Stimulated activated CD4-positive, alpha-beta T cell treated with anti-CD3 and anti-CD28 coated beads, Interleukin-1b, Interleukin-23, amount 100 ng/mL, for 24 hours (primary cell): ENCODE measurements around the gene AFF3.

Experiments used
- DNase-seq, 4 experiments: peaks; one replicate each; pipeline ENCODE4 v3.0.0-alpha.2; 2020; ENCODE audit warnings: low read depth in 4 of 4, low spot score in 1 of 4

AFF3 gene

DNA sequence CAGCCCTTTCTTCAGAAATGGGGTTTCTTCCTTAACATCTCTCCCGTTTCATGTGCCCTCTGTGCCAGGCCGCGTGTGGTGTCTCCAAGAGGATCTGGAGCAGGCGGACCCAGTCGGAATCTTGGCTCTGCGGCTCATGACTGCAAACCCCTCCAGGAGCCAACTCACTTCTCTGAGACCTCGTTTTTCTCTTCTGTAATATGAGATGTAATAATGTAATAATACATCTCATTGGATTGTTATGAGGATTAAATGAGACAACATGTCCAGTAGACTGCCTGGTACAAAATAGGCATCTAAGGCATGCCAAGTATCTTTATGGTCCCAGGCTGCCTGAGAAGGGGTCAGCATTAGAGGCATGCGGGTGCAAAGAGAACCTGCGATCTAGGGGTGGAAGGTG, 431.2 kb downstream of the AFF3 start:
- no peak for DNase-seq

DNA sequence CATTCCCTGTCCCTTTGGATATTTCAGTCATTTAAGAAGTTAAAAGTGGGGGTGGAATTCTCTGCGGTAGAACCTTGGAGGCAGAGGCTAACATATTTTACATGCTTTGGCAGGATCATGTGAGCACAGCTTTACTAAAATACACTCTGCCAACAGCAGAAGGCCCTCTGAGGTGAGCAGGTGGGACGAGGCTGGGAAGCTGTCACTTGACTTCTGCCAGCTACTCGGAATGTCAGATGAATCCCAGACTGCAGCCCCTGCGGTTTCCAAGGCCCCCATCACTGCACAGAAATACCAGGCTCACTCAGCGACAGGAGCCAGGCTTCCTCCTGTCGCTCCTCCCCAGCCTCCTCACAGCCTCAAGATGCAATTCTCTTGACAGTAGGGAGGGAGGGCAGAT, 431.7 kb downstream of the AFF3 start:
- DNase-seq = no peak

DNA sequence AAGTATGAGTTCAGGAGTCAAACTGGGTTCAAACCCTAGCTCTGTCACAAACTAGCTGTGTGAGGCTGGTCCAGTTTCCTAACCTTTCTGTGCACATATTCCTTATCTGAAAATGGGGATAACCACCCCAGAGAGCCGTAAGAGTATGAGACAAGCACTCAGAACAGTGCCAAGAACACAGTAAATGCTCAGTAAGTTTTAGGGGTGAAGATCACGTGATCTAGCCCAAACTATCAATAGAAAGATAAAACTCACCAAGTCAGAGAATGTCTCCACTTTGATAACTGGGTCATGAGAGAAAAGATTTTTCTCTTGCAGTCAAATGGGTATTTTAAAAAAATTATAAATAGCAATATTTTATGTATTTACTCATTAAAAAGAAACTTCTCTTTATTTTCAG, 433.2 kb downstream of the AFF3 start:
- no peak for DNase-seq

DNA sequence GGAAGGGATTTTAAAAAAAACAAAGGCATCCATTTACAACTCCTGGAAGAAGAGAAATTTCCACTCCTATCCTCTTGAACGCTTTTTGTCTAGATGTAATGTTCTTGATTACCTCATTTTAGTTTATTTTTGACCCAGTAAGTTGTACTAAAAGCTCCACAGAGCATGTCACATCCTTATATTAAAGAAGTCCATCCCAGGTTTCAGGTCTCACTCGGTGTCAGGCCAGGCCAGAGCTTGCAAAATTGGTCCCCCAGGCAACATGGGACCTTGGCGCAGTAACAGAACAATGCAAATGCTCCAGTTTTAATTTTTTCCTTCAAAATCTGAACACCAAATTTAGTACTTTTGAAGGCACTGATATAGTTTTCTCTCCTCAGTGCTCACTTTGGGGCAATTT, 434.2 kb downstream of the AFF3 start:
- no peak for DNase-seq

DNA sequence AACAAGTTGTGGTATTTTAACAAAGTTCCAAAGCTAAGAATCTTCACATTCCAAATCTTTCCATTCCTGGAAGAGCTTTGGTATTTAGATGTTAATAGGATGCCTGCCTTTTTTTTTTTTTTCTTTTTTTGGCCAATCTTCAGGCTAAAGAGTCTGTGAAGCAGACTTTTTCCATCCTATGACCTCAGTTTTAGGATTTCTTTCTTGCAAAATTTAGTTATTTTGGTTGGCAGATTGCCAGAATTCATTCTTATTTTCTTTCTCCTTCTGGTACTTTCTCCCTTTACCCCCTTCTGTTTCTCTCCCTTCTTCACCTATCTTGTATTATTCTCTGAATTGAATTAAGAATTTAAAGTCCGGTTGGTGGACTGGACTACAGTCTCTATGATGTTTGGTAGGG, 434.8 kb downstream of the AFF3 start:
- no peak for DNase-seq

DNA sequence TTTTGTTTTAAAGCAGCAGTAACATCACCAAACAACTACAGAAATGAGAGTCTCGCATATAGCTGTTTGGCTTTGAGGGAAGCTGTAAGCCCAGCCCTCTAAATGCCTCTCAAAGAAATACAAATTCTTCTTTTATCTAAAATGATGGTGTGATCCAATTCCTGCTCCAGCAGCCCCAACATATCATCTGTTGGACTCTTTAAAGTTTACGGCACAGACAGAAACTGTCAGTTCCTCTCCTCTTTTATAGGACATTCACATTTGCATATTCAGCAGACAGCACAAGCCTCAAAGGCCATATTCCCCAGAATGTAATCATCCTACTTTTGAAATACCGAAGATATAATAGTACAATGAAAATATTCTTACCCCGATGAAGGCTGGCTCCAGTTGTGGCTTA, 435.7 kb downstream of the AFF3 start:
- DNase-seq = no peak

DNA sequence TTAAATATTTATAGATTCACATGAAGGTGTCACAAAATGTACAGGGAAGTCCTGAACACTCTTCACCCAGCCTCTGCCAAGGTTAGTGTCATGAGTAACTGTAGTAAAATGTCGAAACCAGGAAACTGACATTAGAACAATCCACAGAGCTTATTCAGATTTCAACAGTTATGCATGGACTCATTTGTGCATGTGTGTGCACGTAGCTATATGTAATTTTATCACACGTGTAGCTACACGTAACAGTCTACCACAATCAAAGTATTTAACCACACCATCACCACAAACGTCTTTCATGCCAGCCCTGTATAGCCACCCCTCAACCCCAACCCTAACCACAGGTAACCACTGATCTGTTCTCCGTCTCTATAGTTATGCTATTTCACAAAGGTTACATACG, 440.9 kb downstream of the AFF3 start:
- no peak for DNase-seq

DNA sequence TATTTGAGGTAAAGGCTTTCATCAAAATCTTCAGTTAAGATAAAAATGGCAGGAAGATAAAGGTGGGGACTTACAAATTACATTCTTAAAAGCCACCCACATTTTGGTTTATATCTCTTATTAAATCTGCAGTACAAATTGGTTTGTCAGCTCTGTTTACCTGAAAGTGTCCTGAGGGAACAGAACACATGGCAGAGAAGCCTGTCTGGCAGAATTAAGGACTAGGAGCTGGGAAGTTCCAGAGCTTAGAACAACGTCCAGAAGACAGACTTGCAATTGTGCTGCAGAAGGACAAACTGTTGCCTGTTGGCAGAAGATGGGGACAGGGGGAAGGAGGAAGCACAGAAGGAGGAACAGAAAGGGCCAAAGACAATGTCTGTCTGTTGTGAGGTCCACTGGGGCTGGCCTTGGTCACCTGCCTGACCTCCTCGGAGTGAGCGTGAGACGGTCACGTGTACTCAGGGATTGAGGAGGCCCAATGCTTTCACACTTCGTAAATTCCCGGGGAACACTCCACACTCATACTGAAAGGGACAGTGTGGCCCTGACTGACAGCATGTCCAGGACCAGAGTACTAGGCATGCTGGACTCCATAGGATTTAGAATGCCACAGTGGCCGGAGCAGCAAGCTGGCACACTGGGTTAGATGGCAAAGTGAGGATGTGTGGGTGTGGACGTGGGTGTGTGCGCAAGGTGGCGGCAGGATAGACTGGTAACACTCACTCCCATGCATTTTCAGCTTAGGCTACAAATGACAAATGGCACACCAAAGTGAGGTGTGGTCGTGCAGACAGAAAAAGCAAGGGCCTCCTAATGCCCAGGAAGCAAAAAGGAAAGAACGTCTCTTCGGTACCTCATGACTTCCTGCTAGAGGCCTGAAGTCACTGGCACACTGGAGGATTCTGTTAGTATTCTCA, 441.6 kb downstream of the AFF3 start:
- DNase-seq = no peak

DNA sequence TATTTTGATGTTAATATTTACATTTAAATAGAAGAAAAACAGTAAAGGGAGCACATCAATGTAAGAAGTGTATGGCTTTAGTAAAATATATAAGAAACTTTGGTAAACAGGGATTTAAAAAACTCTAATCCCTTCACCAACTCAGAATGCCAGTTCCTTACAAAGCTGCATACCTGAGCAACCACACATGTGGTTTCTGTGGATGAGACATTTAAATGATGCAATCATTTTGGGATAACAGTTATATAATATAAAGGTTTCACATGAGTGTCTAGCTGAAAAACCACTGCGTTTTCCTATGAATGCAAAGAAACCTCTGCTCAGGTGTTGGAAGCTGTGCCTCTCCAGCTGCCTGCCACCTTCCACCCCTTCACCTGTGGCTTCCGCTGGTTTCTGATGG, 443.5 kb downstream of the AFF3 start:
- no peak for DNase-seq

DNA sequence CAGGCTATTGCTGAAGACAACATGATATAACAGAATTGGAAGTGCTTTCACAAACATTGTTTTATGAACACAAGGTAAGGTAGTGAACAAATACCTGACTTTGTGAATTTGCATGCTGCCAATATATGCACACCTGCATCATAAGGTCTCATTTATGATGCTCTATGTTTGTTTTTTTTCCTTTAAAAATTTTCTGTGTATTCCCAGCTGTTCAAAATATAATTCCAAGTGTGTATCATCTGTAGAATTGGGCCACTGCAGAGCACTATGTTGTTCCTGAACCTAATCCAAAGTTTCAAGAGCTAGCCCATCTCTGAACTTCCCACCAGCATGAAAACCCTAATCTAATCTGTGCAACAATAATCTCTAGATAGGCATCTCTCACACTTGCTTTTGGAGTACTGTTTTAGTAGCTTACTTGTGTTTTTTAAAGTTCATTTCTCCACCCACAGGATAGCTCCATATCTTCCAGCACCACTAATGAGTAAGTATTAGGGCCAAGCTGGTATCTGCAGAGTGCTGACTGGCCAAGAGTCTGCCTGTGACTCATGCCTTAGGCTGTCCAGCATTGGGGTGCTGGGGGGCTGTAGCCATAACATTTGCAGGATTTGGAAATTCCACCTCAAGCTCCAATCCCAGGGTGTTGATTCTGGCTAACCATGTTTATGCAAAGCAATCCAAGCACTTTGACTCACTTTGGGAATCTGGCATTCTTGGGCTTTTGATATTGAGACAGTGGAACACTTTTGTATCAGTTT, 444.4 kb downstream of the AFF3 start:
- no peak for DNase-seq

DNA sequence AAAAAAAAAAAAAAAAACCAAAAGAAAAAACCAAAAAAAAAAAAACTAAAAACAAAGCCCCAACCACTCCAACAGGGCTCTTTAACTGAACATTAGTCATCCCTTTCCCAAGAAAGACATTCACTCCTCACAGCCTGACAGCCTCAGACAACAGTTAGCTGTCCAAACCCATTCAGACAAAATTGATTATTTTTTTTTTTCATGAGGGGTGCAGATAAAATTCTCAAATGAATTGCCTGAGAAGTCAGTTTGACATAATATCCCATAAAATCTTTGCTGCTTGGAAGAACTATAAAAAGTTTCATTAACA, 446.5 kb downstream of the AFF3 start:
- no peak for DNase-seq

DNA sequence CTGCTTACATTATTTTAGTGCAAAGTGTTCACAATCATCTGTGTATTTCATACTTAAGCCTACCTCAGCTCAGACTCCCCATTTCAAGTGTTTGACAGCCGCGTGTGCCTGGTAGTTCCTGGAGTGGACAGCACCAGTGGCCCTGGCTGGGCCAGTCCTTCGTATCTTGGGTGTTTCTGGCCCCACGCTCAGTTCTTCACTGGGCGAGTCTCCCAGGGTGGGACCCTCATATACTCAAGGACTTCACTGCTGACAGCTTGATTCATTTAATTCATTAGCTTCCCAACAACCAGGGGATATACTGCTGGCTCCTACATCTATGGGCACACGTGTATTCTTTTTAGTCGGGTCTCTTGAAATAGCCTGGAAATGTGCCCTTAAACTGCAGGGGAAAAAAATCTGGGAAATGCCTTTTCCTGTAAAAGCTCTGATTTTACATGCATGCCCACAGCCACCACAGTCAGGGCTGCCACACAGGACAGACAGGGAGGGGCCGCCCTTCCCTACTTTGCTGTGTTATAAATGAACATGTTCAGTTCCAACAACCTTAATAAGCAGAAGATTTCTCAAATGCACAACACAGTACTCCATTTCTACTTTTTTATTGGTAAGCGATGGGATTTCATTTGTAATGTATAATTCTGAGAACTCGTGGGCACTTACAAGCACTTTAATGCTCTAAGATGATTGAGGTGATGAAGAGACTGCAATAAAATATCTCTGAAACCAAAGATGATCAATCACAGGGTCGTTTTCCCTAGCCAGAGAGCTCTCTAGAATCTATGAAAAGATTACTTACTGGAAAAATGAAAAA, 447.1 kb downstream of the AFF3 start:
- DNase-seq = no peak

DNA sequence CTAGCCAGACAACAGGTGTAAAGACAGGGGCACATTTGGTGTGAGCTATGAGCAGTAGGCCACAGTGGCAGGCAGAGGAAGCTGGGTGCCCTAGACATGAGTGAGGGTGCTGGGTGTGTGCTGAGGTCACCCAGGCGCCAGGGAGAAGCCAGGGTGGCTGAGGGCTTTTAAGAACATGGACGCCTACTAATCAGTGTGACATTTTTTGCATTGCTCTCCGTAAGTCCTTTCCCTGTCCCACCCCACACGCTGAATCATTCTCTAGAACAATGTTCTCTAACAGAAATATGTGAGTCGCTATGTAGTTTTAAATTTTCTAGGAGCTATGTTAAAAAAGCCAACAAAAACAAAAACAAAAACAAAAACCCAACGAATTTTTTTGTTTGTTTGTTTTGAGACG, 448.1 kb downstream of the AFF3 start:
- DNase-seq = no peak

DNA sequence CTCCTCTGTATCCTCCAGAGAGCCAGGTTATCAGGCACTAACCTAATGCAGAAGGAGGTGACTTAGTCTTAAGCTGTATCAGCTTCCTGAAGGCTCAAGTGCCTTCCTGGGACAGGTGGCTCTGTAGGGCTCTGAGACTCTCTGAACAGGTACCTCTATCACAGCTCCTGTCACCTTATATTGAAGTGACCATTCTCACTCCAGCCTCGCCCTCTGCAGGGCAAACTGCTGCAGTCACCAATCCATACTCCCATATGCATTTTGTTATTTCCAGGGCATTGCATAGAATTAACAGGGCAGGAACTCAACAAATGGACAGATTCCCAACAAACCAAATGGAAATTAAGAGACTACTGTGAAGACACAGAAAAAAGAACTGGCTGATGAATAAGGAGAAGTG, 449.6 kb downstream of the AFF3 start:
- no peak for DNase-seq

DNA sequence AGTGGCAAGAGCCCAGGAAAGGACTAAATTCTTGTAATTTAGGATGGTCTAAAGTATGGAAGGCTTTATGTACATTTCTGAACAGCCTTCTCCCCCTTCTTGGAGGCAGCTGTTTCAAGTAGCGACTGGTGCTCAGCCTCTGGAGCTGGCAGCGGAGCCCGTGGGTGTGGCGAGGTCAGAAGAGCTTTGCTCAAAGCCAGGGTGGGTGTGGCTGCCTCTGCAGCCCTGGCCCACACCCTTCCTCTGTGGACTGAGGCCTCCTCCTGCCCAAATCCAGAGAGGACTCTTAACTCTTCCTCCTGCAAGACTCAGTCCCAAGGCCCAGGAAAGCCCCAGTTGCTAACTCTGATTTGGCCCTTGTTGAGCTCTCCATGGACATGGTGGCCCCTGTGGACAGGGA, 450.5 kb downstream of the AFF3 start:
- DNase-seq = no peak

DNA sequence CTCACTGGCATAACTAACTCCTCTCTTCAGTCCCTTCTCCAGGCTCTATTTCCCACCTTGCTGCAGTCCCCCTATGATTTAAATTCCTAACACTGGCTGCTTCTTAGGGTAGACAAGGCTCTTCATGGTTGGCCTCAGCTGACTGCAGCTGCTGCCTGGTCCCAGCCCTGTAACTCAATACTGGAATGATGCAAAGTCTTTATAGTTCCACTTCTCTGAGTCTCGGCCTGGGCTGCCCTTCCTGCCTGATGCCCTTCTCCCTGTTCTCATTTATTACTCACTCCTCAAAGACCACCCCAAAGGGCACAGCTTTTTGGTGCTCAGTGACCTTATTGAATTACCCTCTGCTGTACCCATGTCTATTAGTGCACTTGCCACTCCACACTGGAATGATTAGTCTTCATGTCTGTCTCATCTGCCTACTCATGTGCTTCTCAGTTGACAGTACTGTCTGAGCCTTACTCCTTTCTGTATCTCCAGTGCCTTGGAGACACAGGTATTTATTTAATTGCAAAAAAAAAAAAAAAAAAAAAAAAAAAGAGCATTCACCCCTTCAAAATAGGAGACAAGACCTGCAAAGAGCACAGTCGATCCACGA, 453.1 kb downstream of the AFF3 start:
- no peak for DNase-seq

DNA sequence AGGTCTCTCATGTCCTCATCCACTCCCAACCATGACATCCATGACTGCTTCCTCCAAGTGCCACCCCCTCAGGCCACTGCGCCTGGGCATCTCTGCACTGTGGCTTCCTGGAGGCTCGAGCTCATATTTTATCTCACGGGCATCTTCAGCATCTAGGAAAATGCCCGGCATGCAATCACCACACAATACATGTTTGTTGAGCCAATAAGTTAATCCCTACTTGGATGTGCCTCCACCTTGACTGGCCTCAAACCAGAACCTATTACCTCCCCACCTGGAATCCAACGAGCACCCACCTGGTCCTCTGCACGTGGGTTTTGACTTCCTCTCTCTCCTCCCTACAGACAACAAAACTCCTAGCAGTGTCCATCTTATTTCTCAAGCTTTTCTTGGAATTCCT, 453.7 kb downstream of the AFF3 start:
- DNase-seq = no peak

DNA sequence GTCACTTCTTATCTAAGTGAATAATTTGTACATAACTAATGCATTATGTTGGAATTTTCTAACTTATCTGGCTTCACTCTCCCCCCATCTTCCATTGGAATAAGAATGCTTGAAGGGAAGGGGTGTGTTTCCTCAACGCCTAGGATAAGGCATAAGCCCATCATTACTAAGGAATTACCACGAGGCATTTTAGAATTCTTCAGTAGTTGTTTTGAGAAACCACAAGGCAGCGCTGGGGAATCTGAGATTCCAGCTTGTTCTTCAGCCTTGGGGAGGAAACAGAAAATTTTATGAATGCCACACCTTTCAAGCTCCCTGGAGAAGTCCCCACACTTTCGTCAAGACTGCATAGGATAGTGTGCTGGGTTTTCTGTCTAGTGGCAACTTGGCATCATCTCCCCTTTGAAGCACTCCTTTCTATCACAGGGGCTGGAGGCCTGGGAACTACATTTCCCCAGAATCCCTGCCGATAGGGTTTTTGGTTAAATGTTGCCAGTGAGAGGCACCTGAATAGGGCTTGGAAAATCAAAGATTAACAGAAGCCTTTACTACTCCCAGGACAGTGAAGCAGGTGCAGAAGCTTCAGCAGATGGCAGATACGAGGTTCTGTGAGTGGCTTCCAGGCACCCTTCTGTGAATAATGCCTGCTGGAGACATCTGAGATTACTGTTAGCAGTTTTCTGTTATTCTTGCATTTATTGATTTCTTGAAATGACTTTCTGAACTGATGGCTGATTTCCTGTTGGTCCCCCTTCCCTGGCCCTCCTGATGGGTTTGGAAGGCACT, 459.9 kb downstream of the AFF3 start:
- DNase-seq = no peak

DNA sequence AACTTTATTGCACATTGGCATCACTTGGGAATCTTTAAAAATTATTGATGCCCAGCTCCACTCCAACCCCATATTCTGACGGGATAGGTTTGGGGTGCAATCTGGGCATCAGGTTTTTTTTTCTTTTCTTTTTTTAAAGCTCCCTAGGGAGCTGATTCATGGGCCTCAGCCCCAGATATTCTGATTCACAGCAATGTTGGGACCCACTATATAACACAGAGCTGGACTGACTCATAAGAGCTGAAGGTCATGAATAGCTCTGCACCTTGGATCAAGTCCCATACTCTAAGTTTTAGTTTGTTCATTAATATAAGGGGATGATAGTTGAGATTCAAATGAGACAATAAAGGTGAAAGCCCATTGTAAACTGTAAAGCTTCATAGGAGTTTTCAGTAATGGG, 461.4 kb downstream of the AFF3 start:
- DNase-seq = no peak

DNA sequence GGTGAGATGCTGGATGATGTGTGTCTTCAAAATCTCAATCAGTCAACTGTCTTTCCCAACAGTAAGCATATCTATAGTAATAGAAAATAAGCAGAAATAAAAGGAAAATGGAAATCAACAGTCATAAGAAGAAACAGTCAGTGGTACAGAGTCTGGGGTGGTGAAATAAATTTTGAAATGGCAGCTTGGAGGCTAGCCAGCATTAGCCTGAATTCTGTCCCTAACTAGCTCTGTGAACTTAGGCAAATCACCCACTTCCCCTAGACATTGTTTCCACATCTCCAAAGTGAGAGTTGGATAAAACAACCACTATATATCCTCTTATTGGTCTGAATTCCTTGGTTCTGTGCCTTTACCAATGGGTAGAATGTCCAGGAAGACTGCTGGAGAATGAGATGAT, 462.9 kb downstream of the AFF3 start:
- DNase-seq = no peak

DNA sequence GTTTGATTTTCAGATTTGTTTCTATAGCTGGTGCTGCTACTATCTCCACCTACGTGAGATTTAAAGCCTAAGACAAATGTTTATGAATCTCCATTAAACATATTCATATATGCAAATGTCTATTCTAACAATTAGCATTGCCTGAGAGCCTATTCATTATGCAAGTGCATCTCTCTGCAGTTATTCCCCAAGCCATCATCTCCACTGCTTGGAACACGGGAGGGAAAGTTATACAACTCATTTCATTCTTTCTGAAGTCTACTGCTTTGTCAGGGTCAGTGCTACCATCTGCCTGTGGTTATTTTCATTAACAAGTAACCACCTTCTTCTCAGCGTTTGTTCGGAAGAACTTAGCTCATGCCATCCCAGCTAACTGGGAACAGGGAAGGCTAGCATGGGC, 463.8 kb downstream of the AFF3 start:
- no peak for DNase-seq
